ENCODE data around the gene COL5A1.

COL5A1 gene

GRCh38 chr9:134720136-134720753, 78.6 kb downstream of the COL5A1 start:
- Histone ChIP-seq H3K27ac (no peak overlapping the region), H3K4me3 (no peak overlapping the region), H3K9me3 (no peaks in the 10 kb centered on the region), H3K36me3 (peaks cover 32% of the 10 kb centered on the region; the same call in 1 of the 2 replicates), H3K9ac (no peak overlapping the region), H3K4me2 (peak overlapping the region; percentile 77), H4K20me1 (peaks cover 94% of the 10 kb centered on the region), H3K27me3 (no peaks in the 10 kb centered on the region), H3K4me1 (peaks cover 73% of the 10 kb centered on the region)
- no peak for TF ChIP-seq Cebpa-rat (IDR thresholded peaks at IDR 0.05)

DNA sequence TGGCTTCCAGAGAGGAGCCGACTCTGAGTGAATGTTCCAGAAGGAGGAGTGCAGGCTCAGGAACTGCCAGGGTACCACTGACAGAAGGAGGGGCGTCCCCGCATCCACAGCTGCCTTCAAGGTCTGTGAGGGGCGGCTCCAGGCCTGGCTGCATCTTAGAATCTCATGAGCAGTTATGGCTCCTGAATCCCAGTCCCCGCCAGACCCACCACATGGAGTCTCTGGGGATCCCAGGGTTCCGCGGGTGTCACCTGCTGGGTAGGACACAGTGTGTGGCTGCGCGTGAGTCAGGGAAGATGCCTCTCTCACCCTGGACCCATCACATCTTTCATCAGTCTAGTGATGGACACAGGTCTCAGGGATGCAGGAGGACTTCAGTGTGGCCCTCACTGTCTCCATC, 79.2 kb downstream of the COL5A1 start:
- Histone ChIP-seq H3K4me1 (peaks cover 78% of the 10 kb centered on the region), H3K36me3 (peaks cover 32% of the 10 kb centered on the region; the same call in 1 of the 2 replicates), H3K9me3 (no peaks in the 10 kb centered on the region), H3K27me3 (no peaks in the 10 kb centered on the region), H3K27ac (no peak overlapping the region), H3K4me3 (no peak overlapping the region), H3K4me2 (peak overlapping the region; percentile 77), H3K9ac (no peak overlapping the region), H4K20me1 (peaks cover 100% of the 10 kb centered on the region)
- TF ChIP-seq Cebpa-rat (IDR thresholded peaks at IDR 0.05), result no peak

DNA sequence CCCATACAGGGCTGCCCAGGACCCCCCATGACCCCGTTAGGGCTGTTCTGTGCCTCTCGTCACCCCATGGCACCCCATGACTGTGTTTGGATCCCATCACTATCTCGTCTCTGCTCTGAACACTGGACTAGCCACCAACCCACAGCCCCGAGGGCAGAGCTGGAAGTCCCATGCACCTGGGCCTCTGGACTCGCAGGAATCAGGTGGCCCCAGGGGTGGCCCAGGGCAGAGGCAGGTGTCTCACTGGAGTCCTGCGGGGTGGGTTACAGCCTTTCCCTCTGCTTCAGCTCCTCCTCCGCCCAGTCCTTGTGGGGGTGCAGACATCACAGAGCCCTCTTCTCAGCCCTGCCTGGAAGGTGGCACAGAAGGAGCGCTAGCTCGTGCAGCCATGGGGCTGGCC, 79.7 kb downstream of the COL5A1 start:
- no peaks in the 10 kb centered on the region for H3K27me3 ChIP-seq
- H4K20me1 ChIP-seq, result peaks cover 100% of the 10 kb centered on the region
- H3K27ac ChIP-seq, result no peak overlapping the region
- H3K4me2 ChIP-seq, result peak overlapping the region; percentile 77; the same call in 1 of the 2 replicates
- TF ChIP-seq Cebpa-rat (IDR thresholded peaks at IDR 0.05), result no peak
- H3K36me3 ChIP-seq, result peaks cover 27% of the 10 kb centered on the region; the same call in 1 of the 2 replicates
- H3K9ac ChIP-seq, result no peak overlapping the region
- no peaks in the 10 kb centered on the region for H3K9me3 ChIP-seq
- no peak overlapping the region for H3K4me3 ChIP-seq
- H3K4me1 ChIP-seq, result peaks cover 84% of the 10 kb centered on the region

DNA sequence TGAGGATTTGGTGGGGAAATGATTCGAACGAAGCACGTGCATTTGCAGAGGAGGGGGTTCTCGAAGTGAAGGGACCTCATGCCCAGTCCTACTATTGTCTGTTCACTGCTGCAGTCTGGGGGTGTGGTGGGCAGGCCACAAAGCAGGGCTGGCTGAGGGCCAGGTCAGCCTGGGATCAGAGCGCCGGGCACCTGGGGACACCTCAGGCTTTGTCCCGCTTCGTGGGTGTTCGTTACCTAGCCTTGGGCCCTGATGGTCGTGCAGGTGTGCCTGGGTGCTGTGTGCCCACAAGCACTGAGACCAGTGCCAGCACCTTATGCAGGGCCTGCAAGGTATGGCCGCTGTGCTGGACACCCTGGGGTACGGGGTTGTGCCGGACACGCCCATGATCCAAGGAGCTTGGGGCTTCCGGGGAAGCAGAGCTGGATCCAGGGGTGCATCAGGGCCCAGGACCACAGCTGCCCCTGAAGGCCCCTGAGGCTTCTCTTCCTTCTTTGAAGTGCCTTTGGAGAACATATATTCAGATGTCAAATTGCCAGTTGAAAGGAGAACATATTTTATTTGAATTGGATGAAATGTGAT, 80.6 kb downstream of the COL5A1 start:
- Histone ChIP-seq H3K9ac (no peak overlapping the region), H3K4me2 (peak overlapping the region; percentile 77), H3K9me3 (no peaks in the 10 kb centered on the region), H3K27me3 (no peaks in the 10 kb centered on the region), H3K4me1 (peaks cover 85% of the 10 kb centered on the region), H4K20me1 (peaks cover 100% of the 10 kb centered on the region), H3K27ac (no peak overlapping the region), H3K36me3 (peaks cover 21% of the 10 kb centered on the region; the same call in 1 of the 2 replicates), H3K4me3 (no peak overlapping the region)
- TF ChIP-seq Cebpa-rat (IDR thresholded peaks at IDR 0.05), result no peak

DNA sequence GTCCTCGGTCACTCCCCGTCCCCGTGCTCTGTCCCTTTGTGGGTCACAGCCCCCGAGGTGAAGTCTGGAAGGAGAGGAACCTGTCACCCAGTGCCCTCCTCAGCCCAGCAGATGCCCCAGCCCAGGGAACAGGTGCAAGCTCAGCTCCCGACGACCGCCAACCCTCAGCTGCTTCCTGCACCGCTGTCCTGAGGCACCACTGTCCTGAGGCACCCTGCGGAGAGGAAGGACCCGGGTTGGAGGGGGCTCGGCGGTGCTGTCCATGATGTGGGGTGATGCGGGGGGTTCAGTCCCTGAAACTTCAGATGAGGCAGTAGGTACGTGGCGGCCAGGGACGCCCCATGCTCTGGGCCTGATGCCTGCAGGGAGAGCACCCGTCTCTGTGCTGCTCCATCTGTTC, 81.4 kb downstream of the COL5A1 start:
- H3K4me2 ChIP-seq, result peak overlapping the region; percentile 77
- peaks cover 21% of the 10 kb centered on the region for H3K36me3 ChIP-seq
- H3K9ac ChIP-seq, result no peak overlapping the region
- H3K4me1 ChIP-seq, result peaks cover 88% of the 10 kb centered on the region
- no peaks in the 10 kb centered on the region for H3K27me3 ChIP-seq
- TF ChIP-seq Cebpa-rat (IDR thresholded peaks at IDR 0.05), result no peak
- no peaks in the 10 kb centered on the region for H3K9me3 ChIP-seq
- no peak overlapping the region for H3K4me3 ChIP-seq
- H4K20me1 ChIP-seq, result peaks cover 100% of the 10 kb centered on the region
- no peak overlapping the region for H3K27ac ChIP-seq

- Histone ChIP-seq H3K4me1 (peaks cover 94% of the 10 kb centered on the region), H3K27ac (no peak overlapping the region), H3K4me3 (no peak overlapping the region), H3K4me2 (peak overlapping the region; percentile 77), H3K36me3 (peaks cover 22% of the 10 kb centered on the region), H3K9ac (peak overlapping the region; percentile 16; the same call in 1 of the 2 replicates), H4K20me1 (peaks cover 100% of the 10 kb centered on the region), H3K9me3 (no peaks in the 10 kb centered on the region), H3K27me3 (no peaks in the 10 kb centered on the region)
- no peak for TF ChIP-seq Cebpa-rat (IDR thresholded peaks at IDR 0.05)
These were observed 82.0 kb downstream of the COL5A1 start for GRCh38 chr9:134723491-134724190.

DNA sequence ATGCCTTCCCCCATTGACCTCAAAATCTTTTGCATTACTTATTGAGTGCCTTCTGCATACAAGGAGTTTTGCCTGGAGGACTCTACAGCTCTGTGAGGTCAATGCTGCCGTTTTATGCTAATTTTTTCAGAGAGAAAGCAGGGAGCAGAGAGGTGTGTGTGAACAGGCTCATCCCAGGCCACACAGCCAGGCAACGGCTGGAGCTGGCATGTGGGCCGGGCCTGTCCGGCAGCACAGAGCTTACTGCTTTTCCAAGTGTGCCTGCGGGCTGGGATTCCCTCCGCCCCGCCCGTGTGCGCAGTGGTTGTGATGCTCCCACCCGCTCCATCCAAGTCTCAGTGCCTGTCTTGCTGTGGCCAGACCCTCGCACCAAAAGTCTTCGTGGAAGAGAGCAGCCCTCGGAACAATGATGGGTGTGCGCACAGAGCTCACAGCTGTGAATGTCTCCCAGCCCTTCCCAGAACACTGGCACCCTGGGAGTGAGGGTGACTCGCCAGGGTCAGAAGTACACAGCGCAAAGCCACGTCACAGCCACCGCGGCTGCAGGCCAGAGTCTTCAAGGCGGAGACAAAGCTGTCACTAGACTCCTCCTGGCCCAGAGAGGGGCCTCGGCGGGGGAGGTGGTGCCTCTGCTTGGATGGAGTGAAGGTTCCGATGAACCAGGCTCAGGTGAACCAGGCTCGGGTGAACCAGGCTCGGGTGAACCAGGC, 82.8 kb downstream of the COL5A1 start:
- peak overlapping the region; percentile 16; the same call in 1 of the 2 replicates for H3K9ac ChIP-seq
- no peak overlapping the region for H3K4me3 ChIP-seq
- peak overlapping the region; percentile 77 for H3K4me2 ChIP-seq
- peaks cover 23% of the 10 kb centered on the region for H3K36me3 ChIP-seq
- H3K27me3 ChIP-seq, result no peaks in the 10 kb centered on the region
- H4K20me1 ChIP-seq, result peaks cover 100% of the 10 kb centered on the region
- peaks cover 93% of the 10 kb centered on the region for H3K4me1 ChIP-seq
- H3K27ac ChIP-seq, result no peak overlapping the region
- no peaks in the 10 kb centered on the region for H3K9me3 ChIP-seq
- no peak for TF ChIP-seq Cebpa-rat (IDR thresholded peaks at IDR 0.05)

DNA sequence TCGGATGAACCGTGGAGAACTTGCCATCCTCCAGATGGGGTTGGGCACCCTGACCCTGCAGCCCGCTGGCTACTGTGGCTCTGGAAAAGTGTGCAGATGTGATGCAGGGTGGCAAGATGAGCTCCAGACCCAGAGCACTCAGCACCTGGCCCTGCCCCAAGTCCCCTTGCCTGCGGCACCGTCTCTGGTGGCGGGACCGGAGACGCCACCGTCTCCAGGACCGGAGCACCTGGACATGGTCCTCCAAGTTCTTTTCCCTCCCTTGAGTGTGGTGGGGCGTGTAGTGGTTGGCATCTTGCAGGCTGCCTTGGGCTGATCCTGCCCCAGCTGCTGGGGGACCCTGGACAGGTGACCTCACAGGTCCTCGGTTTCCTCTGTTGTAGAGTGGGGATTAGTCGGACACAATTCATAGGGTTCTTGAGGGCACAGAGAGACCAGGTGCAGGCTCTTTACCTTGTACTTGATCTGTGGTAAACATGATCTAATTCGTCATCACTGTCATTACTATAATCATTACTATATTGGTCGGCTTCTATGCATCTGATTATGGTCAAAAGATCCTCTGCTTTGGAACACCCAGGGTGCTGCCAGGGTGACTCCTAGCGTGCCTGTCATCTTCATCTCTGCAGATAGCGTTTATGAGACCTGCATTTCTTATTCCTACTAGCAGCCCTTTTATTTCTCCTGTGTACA, 83.5 kb downstream of the COL5A1 start:
- Histone ChIP-seq H3K27me3 (no peaks in the 10 kb centered on the region), H3K27ac (no peak overlapping the region), H3K4me3 (no peak overlapping the region; the same call in 1 of the 2 replicates), H3K4me1 (peaks cover 86% of the 10 kb centered on the region), H3K4me2 (peak overlapping the region; percentile 77), H3K9me3 (no peaks in the 10 kb centered on the region), H3K9ac (no peak overlapping the region), H4K20me1 (peaks cover 92% of the 10 kb centered on the region), H3K36me3 (peaks cover 26% of the 10 kb centered on the region)
- TF ChIP-seq Cebpa-rat (IDR thresholded peaks at IDR 0.05), result no peak

DNA sequence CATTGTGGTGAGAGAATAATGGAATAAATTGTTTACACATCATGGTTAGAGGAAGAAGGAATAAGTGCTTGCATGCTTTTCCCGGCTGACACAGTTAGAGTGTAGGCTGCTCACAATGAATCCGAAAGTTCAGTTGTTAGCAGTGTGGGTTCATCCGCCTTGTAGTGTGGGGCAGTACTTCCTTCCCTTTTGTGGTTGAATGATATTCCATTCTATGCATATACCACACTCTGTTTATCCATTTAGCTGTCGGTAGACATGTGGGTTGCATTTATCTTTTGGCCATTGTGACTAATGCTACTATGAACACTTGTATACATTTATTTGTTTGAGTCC, 84.0 kb downstream of the COL5A1 start:
- no peaks in the 10 kb centered on the region for H3K27me3 ChIP-seq
- H3K9me3 ChIP-seq, result no peaks in the 10 kb centered on the region
- no peak for TF ChIP-seq Cebpa-rat (IDR thresholded peaks at IDR 0.05)
- peak overlapping the region; percentile 77 for H3K4me2 ChIP-seq
- H3K4me3 ChIP-seq, result no peak overlapping the region; the same call in 1 of the 2 replicates
- H3K27ac ChIP-seq, result no peak overlapping the region
- peaks cover 81% of the 10 kb centered on the region for H3K4me1 ChIP-seq
- H4K20me1 ChIP-seq, result peaks cover 87% of the 10 kb centered on the region
- H3K36me3 ChIP-seq, result peaks cover 31% of the 10 kb centered on the region
- no peak overlapping the region for H3K9ac ChIP-seq
